Sigmoid colon (tissue), 4 donors: ENCODE data around the gene UBR3.

ENCODE experiments used
- CTCF ChIP-seq, 4 experiments: fragments of 450-650 bp in 3 of 4; fragments of 200-600 bp in 1 of 4; IDR thresholded peaks; one replicate each; pipeline ENCODE4 v1.5.1; 2016 to 2019; ENCODE audit warnings: antibody characterized with exemption in 4 of 4, mild to moderate bottlenecking in 3 of 4, moderate library complexity in 2 of 4
- POLR2AphosphoS5 ChIP-seq, 4 donors: sonication (generic); formaldehyde crosslinking; IDR thresholded peaks; one replicate each; pipeline ENCODE4 v1.6.1; 2017; ENCODE audit warnings: antibody characterized with exemption in 4 of 4

DNA sequence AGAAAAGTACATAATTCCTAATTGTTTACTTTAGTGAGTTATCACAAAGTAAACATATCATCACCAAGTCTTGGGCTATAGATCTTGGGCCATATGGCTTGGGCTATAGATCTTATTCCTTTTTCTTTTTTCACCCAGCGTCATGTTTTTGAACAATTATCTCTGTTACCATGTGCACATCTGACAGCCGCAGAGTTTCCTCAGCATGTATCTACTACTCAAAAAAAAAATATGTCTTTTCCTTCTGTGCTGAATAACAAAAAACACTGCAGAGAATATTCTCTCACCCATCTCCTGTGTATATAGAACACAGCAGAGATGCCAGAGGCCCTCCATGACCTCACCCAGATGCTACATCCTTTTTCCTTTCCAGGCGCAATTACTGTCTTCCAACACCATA, 274.5 kb downstream of the UBR3 start:
- TF ChIP-seq CTCF (IDR thresholded peaks at IDR 0.05) (no peak), POLR2AphosphoS5 (IDR thresholded peaks at IDR 0.05) (no peak)
